Astrocyte (in vitro differentiated cells and primary cell): ENCODE data around the gene MAN1C1. TPM values are rescaled to one million over a fixed set of nuclear protein-coding genes. Genes with fewer than 3 reads are reported as not detected.
A peak's percentile ranks its signal among the peaks of the same experiment; 100 is the strongest.

ENCODE experiments used
- DNase-seq: peaks from one replicate; pipeline ENCODE4 v3.0.0-alpha.2; 2010; ENCODE audit warnings: low read depth
- FAIRE-seq: peaks from 2 replicates; lab custom pipeline; 2011; peaks lifted over from hg19 to GRCh38; lab: Jason Lieb, UNC
- H2AFZ ChIP-seq: 2 replicates; pipeline ENCODE4 v1.6.0; 2012; ENCODE audit warnings: low read depth, low read length, inconsistent platforms
- H3K27ac ChIP-seq: 2 replicates; pipeline ENCODE4 v1.5.1; 2011; ENCODE audit warnings: low read depth, low read length, inconsistent platforms
- H3K27me3 ChIP-seq: 2 replicates; pipeline ENCODE4 v1.6.0; 2011; ENCODE audit warnings: low read length, inconsistent platforms; ENCODE audit not compliant: insufficient read depth
- H3K36me3 ChIP-seq: 2 replicates; pipeline ENCODE4 v1.5.1; 2011; ENCODE audit warnings: low read length, inconsistent platforms; ENCODE audit not compliant: insufficient read depth
- H3K4me1 ChIP-seq: 2 replicates; pipeline ENCODE4 v1.5.1; 2011; ENCODE audit warnings: low read length, inconsistent platforms; ENCODE audit not compliant: insufficient read depth
- H3K4me2 ChIP-seq: 2 replicates; pipeline ENCODE4 v1.6.0; 2012; ENCODE audit warnings: low read length, inconsistent platforms
- H3K4me3 ChIP-seq: 2 replicates; pipeline ENCODE4 v1.5.1; 2011; ENCODE audit warnings: low read depth, mild to moderate bottlenecking, low read length, inconsistent platforms; ENCODE audit not compliant: insufficient read depth
- H3K79me2 ChIP-seq: 2 replicates; pipeline ENCODE4 v1.6.0; 2012; ENCODE audit warnings: mild to moderate bottlenecking, low read length, inconsistent platforms; ENCODE audit not compliant: insufficient read depth
- H3K9ac ChIP-seq: 2 replicates; pipeline ENCODE4 v1.6.0; 2012; ENCODE audit warnings: mild to moderate bottlenecking, low read length, inconsistent platforms
- H3K9me3 ChIP-seq: 2 replicates; pipeline ENCODE4 v1.5.1; 2012; ENCODE audit warnings: low read depth, mild to moderate bottlenecking, low read length, inconsistent platforms; ENCODE audit not compliant: insufficient read depth
- H4K20me1 ChIP-seq: 2 replicates; pipeline ENCODE4 v1.6.0; 2012; ENCODE audit warnings: low read length, inconsistent platforms; ENCODE audit not compliant: insufficient read depth
- H3K27ac Mint-ChIP-seq: one replicate; pipeline ENCODE4 v1.8.0; 2021; ENCODE audit warnings: mild to moderate bottlenecking, mixed read lengths; ENCODE audit not compliant: unreplicated experiment
- H3K27me3 Mint-ChIP-seq: one replicate; pipeline ENCODE4 v1.8.0; 2021; ENCODE audit warnings: low read depth, mixed read lengths; ENCODE audit not compliant: unreplicated experiment
- H3K36me3 Mint-ChIP-seq: one replicate; pipeline ENCODE4 v1.8.0; 2021; ENCODE audit warnings: low read depth, mixed read lengths; ENCODE audit not compliant: unreplicated experiment
- H3K4me1 Mint-ChIP-seq: one replicate; pipeline ENCODE4 v1.8.0; 2021; ENCODE audit warnings: low read depth, mixed read lengths; ENCODE audit not compliant: unreplicated experiment
- H3K4me3 Mint-ChIP-seq: one replicate; pipeline ENCODE4 v1.8.0; 2021; ENCODE audit warnings: mild to moderate bottlenecking, moderate library complexity, mixed read lengths; ENCODE audit not compliant: unreplicated experiment
- H3K9me3 Mint-ChIP-seq: one replicate; pipeline ENCODE4 v1.8.0; 2021; ENCODE audit warnings: mild to moderate bottlenecking, mixed read lengths; ENCODE audit not compliant: unreplicated experiment
- CTCF ChIP-seq: IDR thresholded peaks from 2 replicates; pipeline ENCODE4 v1.5.1; 2011; ENCODE audit warnings: low read depth, mild to moderate bottlenecking, inconsistent platforms, low read length, moderate library complexity; ENCODE audit not compliant: insufficient read depth
- EZH2 ChIP-seq: IDR thresholded peaks from 2 replicates; pipeline ENCODE4 v1.6.1; 2012; ENCODE audit warnings: mild to moderate bottlenecking, low read length, inconsistent platforms; ENCODE audit not compliant: insufficient read depth
- total RNA-seq: library from RNA; stranded (reverse); gene quantifications from 2 replicates; pipeline ENCODE4 v1.2.1, GENCODE V29; 2021

The MAN1C1 gene
- total RNA-seq, 1 donor from 2014 or later, result 0.86 TPM

GRCh38 chr1:25676488-25676887 is 59.9 kb downstream of the MAN1C1 start:
- peaks cover 9% of the 10 kb centered on the region for H3K27me3 ChIP-seq
- no peak overlapping the region for H3K9ac ChIP-seq
- DNase-seq, result peak; percentile 54
- Mint-ChIP-seq H3K36me3 (no peaks in the 10 kb centered on the region), H3K9me3 (peaks cover 10% of the 10 kb centered on the region), H3K4me3 (no peak overlapping the region), H3K27ac (no peak overlapping the region), H3K27me3 (peaks cover 9% of the 10 kb centered on the region), H3K4me1 (peaks cover 7% of the 10 kb centered on the region)
- H2AFZ ChIP-seq, result no peak overlapping the region
- no peaks in the 10 kb centered on the region for H3K9me3 ChIP-seq
- no peak for FAIRE-seq
- H3K36me3 ChIP-seq, result no peaks in the 10 kb centered on the region
- no peak overlapping the region for H3K4me2 ChIP-seq
- H4K20me1 ChIP-seq, result no peaks in the 10 kb centered on the region
- TF ChIP-seq EZH2, result no peak
- no peak for TF ChIP-seq CTCF
- H3K79me2 ChIP-seq, result no peaks in the 10 kb centered on the region
- H3K27ac ChIP-seq, result no peak overlapping the region
- peaks cover 7% of the 10 kb centered on the region for H3K4me1 ChIP-seq
- no peak overlapping the region for H3K4me3 ChIP-seq

- Histone ChIP-seq H3K9me3 (no peaks in the 10 kb centered on the region), H3K4me2 (no peak overlapping the region), H2AFZ (no peak overlapping the region), H4K20me1 (no peaks in the 10 kb centered on the region), H3K36me3 (no peaks in the 10 kb centered on the region), H3K4me1 (peaks cover 7% of the 10 kb centered on the region), H3K27me3 (peaks cover 16% of the 10 kb centered on the region), H3K9ac (no peak overlapping the region), H3K27ac (no peak overlapping the region), H3K4me3 (no peak overlapping the region), H3K79me2 (no peaks in the 10 kb centered on the region)
- TF ChIP-seq CTCF (no peak), EZH2 (no peak)
- FAIRE-seq, result no peak
- Mint-ChIP-seq H3K36me3 (no peaks in the 10 kb centered on the region), H3K27me3 (peaks cover 13% of the 10 kb centered on the region), H3K4me1 (peaks cover 7% of the 10 kb centered on the region), H3K9me3 (peaks cover 10% of the 10 kb centered on the region), H3K27ac (no peak overlapping the region), H3K4me3 (no peak overlapping the region)
- no peak for DNase-seq
Measured at GRCh38 chr1:25677193-25677773, 60.7 kb downstream of the MAN1C1 start.

- peaks cover 5% of the 10 kb centered on the region for H3K4me1 ChIP-seq
- no peak overlapping the region for H3K27ac ChIP-seq
- no peak overlapping the region for H3K4me2 ChIP-seq
- no peak overlapping the region for H3K9ac ChIP-seq
- H3K36me3 ChIP-seq, result no peaks in the 10 kb centered on the region
- no peak overlapping the region for H3K4me3 Mint-ChIP-seq
- H3K27me3 Mint-ChIP-seq, result peaks cover 17% of the 10 kb centered on the region
- DNase-seq, result no peak
- no peaks in the 10 kb centered on the region for H4K20me1 ChIP-seq
- H3K27ac Mint-ChIP-seq, result no peak overlapping the region
- no peaks in the 10 kb centered on the region for H3K36me3 Mint-ChIP-seq
- H3K27me3 ChIP-seq, result peaks cover 23% of the 10 kb centered on the region
- no peak for TF ChIP-seq EZH2
- no peak for TF ChIP-seq CTCF
- H3K9me3 Mint-ChIP-seq, result peaks cover 4% of the 10 kb centered on the region
- no peak overlapping the region for H2AFZ ChIP-seq
- no peak overlapping the region for H3K4me3 ChIP-seq
- H3K79me2 ChIP-seq, result no peaks in the 10 kb centered on the region
- peaks cover 13% of the 10 kb centered on the region for H3K4me1 Mint-ChIP-seq
- no peak for FAIRE-seq
- H3K9me3 ChIP-seq, result no peaks in the 10 kb centered on the region
Measured at GRCh38 chr1:25679171-25679570, 62.6 kb downstream of the MAN1C1 start.
